ENCODE measurements around the gene COQ8B.

DNA sequence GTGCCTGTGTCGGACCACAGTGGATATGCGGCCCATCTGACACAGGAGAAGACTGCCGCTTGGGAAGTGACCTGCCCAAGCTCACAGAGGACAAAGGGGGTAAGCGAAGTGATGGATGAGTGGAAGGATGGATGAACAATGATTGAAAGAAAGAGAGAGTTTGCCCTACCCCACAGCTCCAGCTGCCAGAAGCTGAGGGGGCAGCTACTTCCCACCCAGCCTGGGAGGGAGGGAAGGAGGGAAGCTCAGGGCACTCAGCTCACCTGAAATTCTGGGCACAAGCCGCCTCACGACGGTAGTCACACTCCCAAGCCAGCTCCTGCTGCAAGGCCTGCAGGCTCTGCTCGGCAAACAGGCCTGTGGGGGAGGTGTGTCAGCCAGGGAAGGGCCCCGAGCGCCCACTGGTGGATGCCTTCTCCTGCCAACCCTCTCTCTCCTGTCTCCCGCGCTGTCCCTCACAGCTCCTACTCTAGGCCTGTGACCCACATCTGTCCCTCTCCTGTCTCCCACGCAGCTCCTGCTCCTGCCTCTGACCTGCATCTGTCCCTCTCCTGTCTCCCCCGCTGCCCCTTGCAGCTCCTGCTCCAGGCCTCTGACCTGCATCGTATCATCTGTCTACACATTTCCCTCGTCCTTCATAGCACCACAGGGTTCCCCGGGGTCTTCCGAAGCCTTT, 14.2 kb downstream of the COQ8B start:
- TF ChIP-seq, protein P1, sequence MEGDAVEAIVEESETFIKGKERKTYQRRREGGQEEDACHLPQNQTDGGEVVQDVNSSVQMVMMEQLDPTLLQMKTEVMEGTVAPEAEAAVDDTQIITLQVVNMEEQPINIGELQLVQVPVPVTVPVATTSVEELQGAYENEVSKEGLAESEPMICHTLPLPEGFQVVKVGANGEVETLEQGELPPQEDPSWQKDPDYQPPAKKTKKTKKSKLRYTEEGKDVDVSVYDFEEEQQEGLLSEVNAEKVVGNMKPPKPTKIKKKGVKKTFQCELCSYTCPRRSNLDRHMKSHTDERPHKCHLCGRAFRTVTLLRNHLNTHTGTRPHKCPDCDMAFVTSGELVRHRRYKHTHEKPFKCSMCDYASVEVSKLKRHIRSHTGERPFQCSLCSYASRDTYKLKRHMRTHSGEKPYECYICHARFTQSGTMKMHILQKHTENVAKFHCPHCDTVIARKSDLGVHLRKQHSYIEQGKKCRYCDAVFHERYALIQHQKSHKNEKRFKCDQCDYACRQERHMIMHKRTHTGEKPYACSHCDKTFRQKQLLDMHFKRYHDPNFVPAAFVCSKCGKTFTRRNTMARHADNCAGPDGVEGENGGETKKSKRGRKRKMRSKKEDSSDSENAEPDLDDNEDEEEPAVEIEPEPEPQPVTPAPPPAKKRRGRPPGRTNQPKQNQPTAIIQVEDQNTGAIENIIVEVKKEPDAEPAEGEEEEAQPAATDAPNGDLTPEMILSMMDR (IDR thresholded peaks at IDR 0.05; ENCODE audit: insufficient read depth, low read depth, low read length), result peak; percentile 14
- TF ChIP-seq EZH2 (IDR thresholded peaks at IDR 0.05; ENCODE audit: insufficient read depth, low read length), result no peak

All from astrocyte (in vitro differentiated cells and primary cell).